ENCODE results near the gene BFSP2.
A peak's percentile ranks its signal among the peaks of the same experiment; 100 is the strongest.

Gene BFSP2

DNA sequence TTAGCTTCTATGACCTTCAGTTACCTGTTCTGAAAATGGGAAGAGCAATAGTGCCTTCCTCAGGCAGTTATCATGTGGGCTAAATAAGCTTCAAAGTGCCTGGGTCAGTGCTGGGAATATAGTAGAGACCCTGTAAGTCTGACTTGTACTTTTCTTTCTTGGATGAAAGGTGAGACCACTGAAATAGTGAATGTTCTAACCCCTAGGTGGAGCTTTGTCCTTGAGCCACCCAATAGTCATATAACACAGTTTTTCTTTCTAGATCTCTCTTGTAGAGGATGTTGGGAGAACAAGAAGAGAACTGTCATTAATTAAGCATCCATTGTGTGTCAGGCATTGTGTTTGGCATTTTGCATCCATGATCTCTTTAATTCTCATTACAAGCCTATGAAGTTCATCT is 13.0 kb upstream of the BFSP2 start:
- H3K9ac ChIP-seq (ENCODE audit: low read depth, low read length, poor library complexity), result no peak overlapping the region
- H2BK12ac ChIP-seq (ENCODE audit: low read length), result no peak overlapping the region
- no peak overlapping the region for H3K27ac ChIP-seq (replicated peaks; ENCODE audit: low read length)
- H3K79me1 ChIP-seq (ENCODE audit: low read depth, low read length), result no peaks in the 10 kb centered on the region
- DNase-seq (ENCODE audit: low spot score), result no peak
- H3K14ac ChIP-seq (ENCODE audit: low read length), result no peak overlapping the region
- no peak overlapping the region for H3K4ac ChIP-seq (ENCODE audit: low read length)
- H3K27me3 ChIP-seq (ENCODE audit: control insufficient read depth in 3 of 3, insufficient read depth in 3 of 3, low read depth in 1 of 3, low read length in 3 of 3), result peaks cover 0 to 4% (median 0%) of the 10 kb centered on the region in 3 experiments
- no peak overlapping the region for H3K4me3 ChIP-seq (ENCODE audit: low read length in 2 of 2)
- no peak overlapping the region for H2BK5ac ChIP-seq (ENCODE audit: low read length)
- H2AK5ac ChIP-seq (ENCODE audit: low read depth, low read length), result no peak overlapping the region
- no peak overlapping the region for H3K4me2 ChIP-seq (ENCODE audit: insufficient read depth, low read length, poor library complexity, severe bottlenecking)
- H3K9me3 ChIP-seq (replicated peaks in 1 of 2; ENCODE audit: control insufficient read depth in 2 of 2, insufficient read depth in 1 of 2, low read depth in 1 of 2, low read length in 2 of 2), result no peaks in the 10 kb centered on the region
- H3K4me1 ChIP-seq (ENCODE audit: control insufficient read depth in 2 of 2, insufficient read depth in 1 of 2, low read depth in 1 of 2, low read length in 2 of 2), result peaks cover 0 to 1% of the 10 kb centered on the region in 2 donors
- H4K91ac ChIP-seq (ENCODE audit: low read depth, low read length, poor library complexity), result no peak overlapping the region
- H4K8ac ChIP-seq (ENCODE audit: low read depth, low read length), result no peak overlapping the region
- H3K36me3 ChIP-seq (replicated peaks in 1 of 2; ENCODE audit: control insufficient read depth in 2 of 2, insufficient read depth in 2 of 2, low read length in 2 of 2), result no peaks in the 10 kb centered on the region
- no peak overlapping the region for H2AFZ ChIP-seq (ENCODE audit: low read length)
- no peak overlapping the region for H2BK120ac ChIP-seq (ENCODE audit: low read depth, low read length)
- H2BK15ac ChIP-seq (ENCODE audit: low read length), result no peak overlapping the region
- no peak overlapping the region for H3K18ac ChIP-seq (ENCODE audit: low read length)
- H3K23ac ChIP-seq (ENCODE audit: low read depth, low read length, poor library complexity), result no peak overlapping the region

DNA sequence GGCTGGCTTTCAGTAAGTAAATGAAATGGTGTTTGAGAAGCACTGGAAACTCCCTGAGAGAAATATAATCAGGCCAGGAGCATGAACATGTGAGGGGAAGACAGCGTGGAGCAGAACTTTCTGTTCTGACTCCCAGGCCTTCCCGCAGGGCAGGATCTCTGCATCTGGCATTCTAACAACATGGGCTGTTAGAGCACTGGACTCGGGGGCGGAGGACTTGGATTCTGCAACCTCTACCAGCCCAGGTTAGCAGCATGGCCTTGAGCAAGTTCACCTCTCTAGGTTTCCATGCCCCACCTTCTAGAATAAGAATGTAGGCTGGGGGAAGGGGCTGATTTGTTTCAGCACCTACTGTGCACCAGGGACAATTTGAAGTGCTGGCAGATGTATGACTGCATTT is 12.5 kb upstream of the BFSP2 start:
- Histone ChIP-seq H3K27me3 (ENCODE audit: control insufficient read depth in 3 of 3, insufficient read depth in 3 of 3, low read depth in 1 of 3, low read length in 3 of 3) (peaks cover 0 to 4% (median 0%) of the 10 kb centered on the region in 3 experiments), H3K27ac (replicated peaks; ENCODE audit: low read length) (no peak overlapping the region), H2AFZ (ENCODE audit: low read length) (no peak overlapping the region), H3K4me3 (ENCODE audit: low read length in 2 of 2) (no peak overlapping the region), H4K8ac (ENCODE audit: low read depth, low read length) (no peak overlapping the region), H3K79me1 (ENCODE audit: low read depth, low read length) (no peaks in the 10 kb centered on the region), H2BK5ac (ENCODE audit: low read length) (no peak overlapping the region), H4K91ac (ENCODE audit: low read depth, low read length, poor library complexity) (no peak overlapping the region), H3K4me1 (ENCODE audit: control insufficient read depth in 2 of 2, insufficient read depth in 1 of 2, low read depth in 1 of 2, low read length in 2 of 2) (peaks cover 0 to 1% of the 10 kb centered on the region in 2 donors), H3K4me2 (ENCODE audit: insufficient read depth, low read length, poor library complexity, severe bottlenecking) (no peak overlapping the region), H3K23ac (ENCODE audit: low read depth, low read length, poor library complexity) (no peak overlapping the region), H3K18ac (ENCODE audit: low read length) (no peak overlapping the region), H2BK12ac (ENCODE audit: low read length) (no peak overlapping the region), H3K14ac (ENCODE audit: low read length) (no peak overlapping the region), H3K4ac (ENCODE audit: low read length) (no peak overlapping the region), H2BK120ac (ENCODE audit: low read depth, low read length) (no peak overlapping the region), H3K9ac (ENCODE audit: low read depth, low read length, poor library complexity) (no peak overlapping the region), H2BK15ac (ENCODE audit: low read length) (no peak overlapping the region), H2AK5ac (ENCODE audit: low read depth, low read length) (no peak overlapping the region), H3K36me3 (replicated peaks in 1 of 2; ENCODE audit: control insufficient read depth in 2 of 2, insufficient read depth in 2 of 2, low read length in 2 of 2) (no peaks in the 10 kb centered on the region), H3K9me3 (replicated peaks in 1 of 2; ENCODE audit: control insufficient read depth in 2 of 2, insufficient read depth in 1 of 2, low read depth in 1 of 2, low read length in 2 of 2) (no peaks in the 10 kb centered on the region)
- no peak for DNase-seq (ENCODE audit: low spot score)
- no CpG with 5 or more reads among the region's 4 CpGs for whole genome bisulfite sequencing, 2 donors (ENCODE audit: extremely low coverage in 2 of 2, insufficient read length in 2 of 2, insufficient replicate concordance in 1 of 2)

DNA sequence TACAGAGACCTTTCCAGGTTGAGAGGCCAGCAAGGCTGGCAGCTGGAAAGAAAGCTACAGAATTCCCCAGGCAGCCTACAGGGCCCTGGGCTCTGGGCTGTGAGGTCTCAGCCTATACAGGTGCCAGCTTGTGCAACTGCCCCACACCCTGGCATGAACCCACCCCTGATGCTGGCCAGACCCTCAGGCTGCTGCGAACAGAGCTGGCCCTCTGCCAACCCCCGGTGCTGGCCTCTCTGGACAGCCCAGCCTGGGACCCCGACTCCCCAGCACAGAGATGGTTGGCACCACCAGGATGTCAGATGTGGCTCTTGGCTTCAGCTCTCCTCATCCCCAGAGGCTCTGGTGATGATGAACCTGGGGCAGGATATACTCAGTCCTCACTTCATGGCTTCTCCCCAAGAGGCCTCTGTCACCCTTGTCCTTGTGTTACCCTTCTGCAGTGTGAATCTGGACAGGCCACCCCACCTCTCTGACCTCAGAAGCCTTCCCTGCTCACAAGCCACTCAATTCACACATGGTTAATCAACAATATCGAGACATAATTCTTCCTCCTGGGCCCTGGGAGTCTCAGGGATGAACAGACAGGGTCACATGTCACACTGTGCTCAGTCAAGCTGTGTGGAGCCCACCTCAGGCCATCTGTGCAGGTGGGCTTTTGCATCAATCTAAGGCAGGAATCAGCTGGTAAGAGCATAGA is 11.0 kb upstream of the BFSP2 start:
- H2BK5ac ChIP-seq (ENCODE audit: low read length), result no peak overlapping the region
- H3K27ac ChIP-seq (replicated peaks; ENCODE audit: low read length), result no peak overlapping the region
- no peak overlapping the region for H4K91ac ChIP-seq (ENCODE audit: low read depth, low read length, poor library complexity)
- peaks cover 0 to 4% (median 0%) of the 10 kb centered on the region in 3 experiments for H3K27me3 ChIP-seq (ENCODE audit: control insufficient read depth in 3 of 3, insufficient read depth in 3 of 3, low read depth in 1 of 3, low read length in 3 of 3)
- DNase-seq (ENCODE audit: low spot score), result no peak
- peak overlapping the region; percentile 51 for H2AK5ac ChIP-seq (ENCODE audit: low read depth, low read length)
- H3K4me2 ChIP-seq (ENCODE audit: insufficient read depth, low read length, poor library complexity, severe bottlenecking), result no peak overlapping the region
- no peak overlapping the region for H2AFZ ChIP-seq (ENCODE audit: low read length)
- H3K79me1 ChIP-seq (ENCODE audit: low read depth, low read length), result no peaks in the 10 kb centered on the region
- peaks cover 0 to 4% of the 10 kb centered on the region in 2 donors for H3K36me3 ChIP-seq (replicated peaks in 1 of 2; ENCODE audit: control insufficient read depth in 2 of 2, insufficient read depth in 2 of 2, low read length in 2 of 2)
- peaks cover 0 to 3% of the 10 kb centered on the region in 2 donors for H3K4me1 ChIP-seq (ENCODE audit: control insufficient read depth in 2 of 2, insufficient read depth in 1 of 2, low read depth in 1 of 2, low read length in 2 of 2)
- no peak overlapping the region for H3K23ac ChIP-seq (ENCODE audit: low read depth, low read length, poor library complexity)
- no peak overlapping the region for H3K9ac ChIP-seq (ENCODE audit: low read depth, low read length, poor library complexity)
- H2BK15ac ChIP-seq (ENCODE audit: low read length), result no peak overlapping the region
- no peak overlapping the region for H3K14ac ChIP-seq (ENCODE audit: low read length)
- H3K9me3 ChIP-seq (replicated peaks in 1 of 2; ENCODE audit: control insufficient read depth in 2 of 2, insufficient read depth in 1 of 2, low read depth in 1 of 2, low read length in 2 of 2), result peaks cover 0 to 2% of the 10 kb centered on the region in 2 donors
- H3K4me3 ChIP-seq (ENCODE audit: low read length in 2 of 2), result no peak overlapping the region
- H3K4ac ChIP-seq (ENCODE audit: low read length), result no peak overlapping the region
- H2BK12ac ChIP-seq (ENCODE audit: low read length), result peak overlapping the region; percentile 32
- peak overlapping the region; percentile 21 for H4K8ac ChIP-seq (ENCODE audit: low read depth, low read length)
- peak overlapping the region; percentile 65 for H3K18ac ChIP-seq (ENCODE audit: low read length)
- WGBS, 2 donors (ENCODE audit: extremely low coverage in 2 of 2, insufficient read length in 2 of 2, insufficient replicate concordance in 1 of 2), result no CpG with 5 or more reads among the region's 4 CpGs
- H2BK120ac ChIP-seq (ENCODE audit: low read depth, low read length), result no peak overlapping the region

DNA sequence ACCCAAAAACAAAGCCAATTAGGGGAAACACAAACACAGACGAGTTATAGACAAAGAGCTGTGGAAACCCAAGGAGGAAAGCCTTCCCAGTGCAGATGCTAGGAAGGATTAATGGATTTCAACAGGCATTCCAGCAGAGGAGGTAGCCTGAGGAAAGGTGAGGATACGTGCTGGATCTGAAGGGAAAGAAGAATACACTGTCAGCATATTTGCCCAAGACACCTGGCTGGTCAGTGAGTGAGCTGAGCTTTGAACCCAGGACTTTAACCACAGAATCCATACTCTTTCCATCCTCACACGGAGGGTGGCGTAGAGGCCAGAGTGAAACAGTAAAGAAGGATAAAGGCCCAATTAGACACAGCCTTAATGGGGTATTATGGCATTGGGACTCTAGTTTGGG is 9.1 kb upstream of the BFSP2 start:
- Histone ChIP-seq H3K4me3 (ENCODE audit: low read length in 2 of 2) (no peak overlapping the region), H4K91ac (ENCODE audit: low read depth, low read length, poor library complexity) (no peak overlapping the region), H3K9ac (ENCODE audit: low read depth, low read length, poor library complexity) (no peak overlapping the region), H4K8ac (ENCODE audit: low read depth, low read length) (no peak overlapping the region), H3K4ac (ENCODE audit: low read length) (no peak overlapping the region), H2BK12ac (ENCODE audit: low read length) (no peak overlapping the region), H3K27me3 (ENCODE audit: control insufficient read depth in 3 of 3, insufficient read depth in 3 of 3, low read depth in 1 of 3, low read length in 3 of 3) (peaks cover 0 to 4% (median 0%) of the 10 kb centered on the region in 3 experiments), H2BK5ac (ENCODE audit: low read length) (no peak overlapping the region), H2AK5ac (ENCODE audit: low read depth, low read length) (no peak overlapping the region), H3K14ac (ENCODE audit: low read length) (no peak overlapping the region), H3K4me1 (ENCODE audit: control insufficient read depth in 2 of 2, insufficient read depth in 1 of 2, low read depth in 1 of 2, low read length in 2 of 2) (peaks cover 0 to 2% of the 10 kb centered on the region in 2 donors), H3K36me3 (replicated peaks in 1 of 2; ENCODE audit: control insufficient read depth in 2 of 2, insufficient read depth in 2 of 2, low read length in 2 of 2) (peaks cover 0 to 4% of the 10 kb centered on the region in 2 donors), H2BK120ac (ENCODE audit: low read depth, low read length) (no peak overlapping the region), H3K79me1 (ENCODE audit: low read depth, low read length) (no peaks in the 10 kb centered on the region), H2BK15ac (ENCODE audit: low read length) (no peak overlapping the region), H3K9me3 (replicated peaks in 1 of 2; ENCODE audit: control insufficient read depth in 2 of 2, insufficient read depth in 1 of 2, low read depth in 1 of 2, low read length in 2 of 2) (peaks cover 0 to 4% of the 10 kb centered on the region in 2 donors), H3K18ac (ENCODE audit: low read length) (no peak overlapping the region), H3K4me2 (ENCODE audit: insufficient read depth, low read length, poor library complexity, severe bottlenecking) (no peak overlapping the region), H3K23ac (ENCODE audit: low read depth, low read length, poor library complexity) (no peak overlapping the region), H3K27ac (replicated peaks; ENCODE audit: low read length) (no peak overlapping the region), H2AFZ (ENCODE audit: low read length) (no peak overlapping the region)
- no peak for DNase-seq (ENCODE audit: low spot score)
- WGBS, 2 donors (ENCODE audit: extremely low coverage in 2 of 2, insufficient read length in 2 of 2, insufficient replicate concordance in 1 of 2), result no CpG with 5 or more reads among the region's 4 CpGs

Measured in neuronal stem cell (in vitro differentiated cells).